ENCODE measurements around the gene ASTN2.

Gene ASTN2

DNA sequence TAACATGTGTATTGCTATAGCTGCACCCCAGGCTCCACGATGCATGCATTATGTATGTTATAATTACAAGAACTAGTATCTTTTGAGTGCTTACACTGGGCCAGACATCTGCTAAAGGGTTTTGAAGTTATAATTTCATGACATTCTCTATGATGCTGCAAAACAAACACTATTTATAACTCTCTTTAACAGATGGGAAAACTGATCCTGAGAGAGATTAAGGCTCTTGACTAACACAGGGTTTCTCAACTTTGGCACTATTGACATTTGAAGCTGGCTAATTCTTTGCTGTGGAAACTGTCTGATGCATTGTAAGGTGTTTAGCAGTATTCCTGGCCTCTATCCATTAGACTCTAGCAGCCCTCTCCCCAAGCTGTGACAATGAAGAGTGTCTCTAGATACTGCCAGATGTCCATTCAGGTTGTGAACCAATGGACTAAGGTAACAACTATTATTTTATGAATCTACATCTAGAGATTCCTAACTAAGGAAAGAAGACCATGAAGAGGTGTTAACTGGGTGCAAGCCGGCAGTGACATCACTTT is 258.6 kb downstream of the ASTN2 start:
- H2BK15ac ChIP-seq (ENCODE audit: low read length): no peak overlapping the region
- H2BK5ac ChIP-seq (ENCODE audit: low read length): no peak overlapping the region
- no peak overlapping the region for H3K9ac ChIP-seq (ENCODE audit: low read depth, low read length, poor library complexity)
- H3K4me2 ChIP-seq (ENCODE audit: insufficient read depth, low read length, poor library complexity, severe bottlenecking): no peak overlapping the region
- no peaks in the 10 kb centered on the region for H3K79me1 ChIP-seq (ENCODE audit: low read depth, low read length)
- no peak overlapping the region for H3K23ac ChIP-seq (ENCODE audit: low read depth, low read length, poor library complexity)
- no peak overlapping the region for H3K27ac ChIP-seq (replicated peaks; ENCODE audit: low read length)
- no peak overlapping the region for H4K91ac ChIP-seq (ENCODE audit: low read depth, low read length, poor library complexity)
- H3K36me3 ChIP-seq (replicated peaks in 1 of 2; ENCODE audit: control insufficient read depth in 2 of 2, insufficient read depth in 2 of 2, low read length in 2 of 2): no peaks in the 10 kb centered on the region
- no peaks in the 10 kb centered on the region for H3K9me3 ChIP-seq (replicated peaks in 1 of 2; ENCODE audit: control insufficient read depth in 2 of 2, insufficient read depth in 1 of 2, low read depth in 1 of 2, low read length in 2 of 2)
- H2AK5ac ChIP-seq (ENCODE audit: low read depth, low read length): no peak overlapping the region
- DNase-seq (ENCODE audit: low spot score): no peak
- no peak overlapping the region for H3K4ac ChIP-seq (ENCODE audit: low read length)
- H2BK120ac ChIP-seq (ENCODE audit: low read depth, low read length): no peak overlapping the region
- no peak overlapping the region for H2AFZ ChIP-seq (ENCODE audit: low read length)
- WGBS, 2 donors (ENCODE audit: extremely low coverage in 2 of 2, insufficient read length in 2 of 2, insufficient replicate concordance in 1 of 2): no CpG with 5 or more reads among the region's 2 CpGs
- no peak overlapping the region for H3K14ac ChIP-seq (ENCODE audit: low read length)
- no peak overlapping the region for H3K18ac ChIP-seq (ENCODE audit: low read length)
- no peak overlapping the region for H2BK12ac ChIP-seq (ENCODE audit: low read length)
- H3K4me3 ChIP-seq (ENCODE audit: low read length in 2 of 2): no peak overlapping the region
- no peaks in the 10 kb centered on the region for H3K4me1 ChIP-seq (ENCODE audit: control insufficient read depth in 2 of 2, insufficient read depth in 1 of 2, low read depth in 1 of 2, low read length in 2 of 2)
- no peaks in the 10 kb centered on the region for H3K27me3 ChIP-seq (ENCODE audit: control insufficient read depth in 3 of 3, insufficient read depth in 3 of 3, low read depth in 1 of 3, low read length in 3 of 3)
- no peak overlapping the region for H4K8ac ChIP-seq (ENCODE audit: low read depth, low read length)

DNA sequence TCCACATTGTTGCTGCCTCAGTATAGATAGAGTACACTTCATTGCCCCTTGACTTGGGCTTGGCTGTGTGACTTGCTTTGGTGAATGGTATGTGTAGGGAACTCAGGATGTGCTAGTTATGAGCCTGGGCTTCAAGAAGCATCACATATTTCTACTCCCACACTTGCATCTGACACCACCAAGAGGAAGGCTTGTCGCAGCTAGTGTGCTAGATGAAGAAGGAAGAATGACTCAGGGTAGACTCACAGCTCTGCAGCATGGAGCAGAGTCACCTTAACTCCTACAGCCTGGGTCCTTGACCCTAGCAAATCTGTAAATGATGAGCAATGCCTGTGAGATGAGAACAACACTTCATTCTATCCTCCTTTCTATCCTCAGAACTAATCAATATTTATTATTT is 261.8 kb downstream of the ASTN2 start:
- Histone ChIP-seq H3K4ac (ENCODE audit: low read length) (no peak overlapping the region), H3K4me2 (ENCODE audit: insufficient read depth, low read length, poor library complexity, severe bottlenecking) (no peak overlapping the region), H2BK12ac (ENCODE audit: low read length) (no peak overlapping the region), H2AK5ac (ENCODE audit: low read depth, low read length) (no peak overlapping the region), H2BK15ac (ENCODE audit: low read length) (no peak overlapping the region), H3K27me3 (ENCODE audit: control insufficient read depth in 3 of 3, insufficient read depth in 3 of 3, low read depth in 1 of 3, low read length in 3 of 3) (no peaks in the 10 kb centered on the region), H2BK5ac (ENCODE audit: low read length) (no peak overlapping the region), H2AFZ (ENCODE audit: low read length) (no peak overlapping the region), H3K27ac (replicated peaks; ENCODE audit: low read length) (no peak overlapping the region), H3K9ac (ENCODE audit: low read depth, low read length, poor library complexity) (no peak overlapping the region), H3K14ac (ENCODE audit: low read length) (no peak overlapping the region), H3K9me3 (replicated peaks in 1 of 2; ENCODE audit: control insufficient read depth in 2 of 2, insufficient read depth in 1 of 2, low read depth in 1 of 2, low read length in 2 of 2) (no peaks in the 10 kb centered on the region), H2BK120ac (ENCODE audit: low read depth, low read length) (no peak overlapping the region), H3K4me1 (ENCODE audit: control insufficient read depth in 2 of 2, insufficient read depth in 1 of 2, low read depth in 1 of 2, low read length in 2 of 2) (no peaks in the 10 kb centered on the region), H3K79me1 (ENCODE audit: low read depth, low read length) (no peaks in the 10 kb centered on the region), H4K91ac (ENCODE audit: low read depth, low read length, poor library complexity) (no peak overlapping the region), H3K36me3 (replicated peaks in 1 of 2; ENCODE audit: control insufficient read depth in 2 of 2, insufficient read depth in 2 of 2, low read length in 2 of 2) (no peaks in the 10 kb centered on the region), H4K8ac (ENCODE audit: low read depth, low read length) (no peak overlapping the region), H3K23ac (ENCODE audit: low read depth, low read length, poor library complexity) (no peak overlapping the region), H3K18ac (ENCODE audit: low read length) (no peak overlapping the region), H3K4me3 (ENCODE audit: low read length in 2 of 2) (no peak overlapping the region)
- WGBS, 2 donors (ENCODE audit: extremely low coverage in 2 of 2, insufficient read length in 2 of 2, insufficient replicate concordance in 1 of 2): no CpG with 5 or more reads among the region's 1 CpG
- DNase-seq (ENCODE audit: low spot score): no peak

DNA sequence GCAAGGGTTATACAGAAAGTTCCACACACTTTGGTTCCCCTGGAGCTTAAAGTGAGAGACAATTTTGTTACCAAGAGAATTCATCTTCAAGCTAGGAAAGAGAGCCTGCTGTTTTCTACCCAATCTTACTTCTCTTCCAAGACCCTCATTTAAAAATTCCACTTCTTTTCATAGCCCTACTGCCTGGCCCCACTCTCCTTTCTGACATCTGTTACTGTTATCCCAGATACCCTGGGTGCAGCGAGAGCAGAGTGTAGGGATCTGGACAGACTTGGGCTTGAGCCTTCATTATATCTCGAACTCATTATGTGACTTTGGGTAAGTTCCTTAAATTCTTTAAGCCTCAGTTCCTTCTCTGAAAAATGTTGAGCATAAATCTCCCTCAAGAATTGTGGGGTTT is 263.1 kb downstream of the ASTN2 start:
- Histone ChIP-seq H3K4ac (ENCODE audit: low read length) (no peak overlapping the region), H3K9ac (ENCODE audit: low read depth, low read length, poor library complexity) (no peak overlapping the region), H3K4me2 (ENCODE audit: insufficient read depth, low read length, poor library complexity, severe bottlenecking) (no peak overlapping the region), H3K4me3 (ENCODE audit: low read length in 2 of 2) (no peak overlapping the region), H2AK5ac (ENCODE audit: low read depth, low read length) (no peak overlapping the region), H4K8ac (ENCODE audit: low read depth, low read length) (no peak overlapping the region), H3K79me1 (ENCODE audit: low read depth, low read length) (no peaks in the 10 kb centered on the region), H2BK120ac (ENCODE audit: low read depth, low read length) (no peak overlapping the region), H3K36me3 (replicated peaks in 1 of 2; ENCODE audit: control insufficient read depth in 2 of 2, insufficient read depth in 2 of 2, low read length in 2 of 2) (no peaks in the 10 kb centered on the region), H3K9me3 (replicated peaks in 1 of 2; ENCODE audit: control insufficient read depth in 2 of 2, insufficient read depth in 1 of 2, low read depth in 1 of 2, low read length in 2 of 2) (no peaks in the 10 kb centered on the region), H3K14ac (ENCODE audit: low read length) (no peak overlapping the region), H3K18ac (ENCODE audit: low read length) (no peak overlapping the region), H3K27ac (replicated peaks; ENCODE audit: low read length) (no peak overlapping the region), H2BK5ac (ENCODE audit: low read length) (no peak overlapping the region), H3K27me3 (ENCODE audit: control insufficient read depth in 3 of 3, insufficient read depth in 3 of 3, low read depth in 1 of 3, low read length in 3 of 3) (no peaks in the 10 kb centered on the region), H2BK15ac (ENCODE audit: low read length) (no peak overlapping the region), H4K91ac (ENCODE audit: low read depth, low read length, poor library complexity) (no peak overlapping the region), H2BK12ac (ENCODE audit: low read length) (no peak overlapping the region), H3K23ac (ENCODE audit: low read depth, low read length, poor library complexity) (no peak overlapping the region), H3K4me1 (ENCODE audit: control insufficient read depth in 2 of 2, insufficient read depth in 1 of 2, low read depth in 1 of 2, low read length in 2 of 2) (no peaks in the 10 kb centered on the region), H2AFZ (ENCODE audit: low read length) (no peak overlapping the region)
- WGBS, 2 donors (ENCODE audit: extremely low coverage in 2 of 2, insufficient read length in 2 of 2, insufficient replicate concordance in 1 of 2): no CpG with 5 or more reads among the region's 2 CpGs
- no peak for DNase-seq (ENCODE audit: low spot score)

DNA sequence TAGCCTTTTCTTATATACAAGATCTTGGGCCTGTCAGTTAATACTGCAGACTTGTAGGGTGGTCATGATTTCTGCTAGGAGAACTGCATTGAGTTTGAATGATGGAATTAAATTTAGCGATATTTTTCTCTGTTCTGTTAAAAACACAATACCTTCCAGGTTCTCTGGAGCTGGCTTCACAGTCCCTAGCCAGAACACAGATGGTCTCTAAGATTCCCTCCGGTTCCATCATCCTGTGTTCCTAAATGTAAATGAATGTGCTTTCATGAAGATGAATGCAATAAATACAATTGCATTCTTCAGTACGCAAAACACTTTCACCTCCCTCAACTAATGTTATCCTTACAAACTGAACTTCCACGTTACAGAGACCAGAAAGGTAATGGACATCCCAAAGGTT is 264.9 kb downstream of the ASTN2 start:
- H3K4me3 ChIP-seq (ENCODE audit: low read length in 2 of 2): no peak overlapping the region
- H4K8ac ChIP-seq (ENCODE audit: low read depth, low read length): no peak overlapping the region
- H2BK120ac ChIP-seq (ENCODE audit: low read depth, low read length): no peak overlapping the region
- H3K79me1 ChIP-seq (ENCODE audit: low read depth, low read length): no peaks in the 10 kb centered on the region
- peaks cover 0 to 1% of the 10 kb centered on the region in 2 donors for H3K4me1 ChIP-seq (ENCODE audit: control insufficient read depth in 2 of 2, insufficient read depth in 1 of 2, low read depth in 1 of 2, low read length in 2 of 2)
- no peak overlapping the region for H3K9ac ChIP-seq (ENCODE audit: low read depth, low read length, poor library complexity)
- no peak overlapping the region for H3K23ac ChIP-seq (ENCODE audit: low read depth, low read length, poor library complexity)
- H4K91ac ChIP-seq (ENCODE audit: low read depth, low read length, poor library complexity): no peak overlapping the region
- no peaks in the 10 kb centered on the region for H3K9me3 ChIP-seq (replicated peaks in 1 of 2; ENCODE audit: control insufficient read depth in 2 of 2, insufficient read depth in 1 of 2, low read depth in 1 of 2, low read length in 2 of 2)
- no peak overlapping the region for H3K4me2 ChIP-seq (ENCODE audit: insufficient read depth, low read length, poor library complexity, severe bottlenecking)
- no peak overlapping the region for H2AK5ac ChIP-seq (ENCODE audit: low read depth, low read length)
- DNase-seq (ENCODE audit: low spot score): no peak
- no CpG with 5 or more reads among the region's 4 CpGs for WGBS, 2 donors (ENCODE audit: extremely low coverage in 2 of 2, insufficient read length in 2 of 2, insufficient replicate concordance in 1 of 2)
- no peak overlapping the region for H2BK15ac ChIP-seq (ENCODE audit: low read length)
- H3K18ac ChIP-seq (ENCODE audit: low read length): no peak overlapping the region
- H3K14ac ChIP-seq (ENCODE audit: low read length): no peak overlapping the region
- H3K27ac ChIP-seq (replicated peaks; ENCODE audit: low read length): no peak overlapping the region
- H2BK5ac ChIP-seq (ENCODE audit: low read length): no peak overlapping the region
- H2AFZ ChIP-seq (ENCODE audit: low read length): no peak overlapping the region
- no peak overlapping the region for H3K4ac ChIP-seq (ENCODE audit: low read length)
- no peaks in the 10 kb centered on the region for H3K36me3 ChIP-seq (replicated peaks in 1 of 2; ENCODE audit: control insufficient read depth in 2 of 2, insufficient read depth in 2 of 2, low read length in 2 of 2)
- no peaks in the 10 kb centered on the region for H3K27me3 ChIP-seq (ENCODE audit: control insufficient read depth in 3 of 3, insufficient read depth in 3 of 3, low read depth in 1 of 3, low read length in 3 of 3)
- no peak overlapping the region for H2BK12ac ChIP-seq (ENCODE audit: low read length)
